ENCODE data around the gene SLIT3.

SLIT3 gene

DNA sequence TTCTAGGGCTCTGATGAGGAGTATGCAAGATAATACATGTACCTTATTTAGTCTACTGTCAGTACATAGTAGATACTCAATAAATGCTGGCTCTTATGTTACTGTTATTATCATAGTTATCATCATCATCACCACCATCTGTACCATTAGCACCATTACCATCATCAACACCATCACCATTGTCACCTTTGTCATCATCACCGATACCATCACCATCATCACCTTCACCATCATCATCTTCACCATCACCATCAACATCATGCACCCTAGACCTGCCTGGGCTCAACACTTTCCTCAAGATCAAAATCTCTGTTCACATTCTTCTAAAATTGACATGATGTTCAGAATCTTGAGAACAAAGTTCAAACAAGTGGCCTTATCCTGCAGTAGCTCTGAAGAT, 595.6 kb downstream of the SLIT3 start:
- DNase-seq (ENCODE audit: low read depth in 2 of 2): no peak

DNA sequence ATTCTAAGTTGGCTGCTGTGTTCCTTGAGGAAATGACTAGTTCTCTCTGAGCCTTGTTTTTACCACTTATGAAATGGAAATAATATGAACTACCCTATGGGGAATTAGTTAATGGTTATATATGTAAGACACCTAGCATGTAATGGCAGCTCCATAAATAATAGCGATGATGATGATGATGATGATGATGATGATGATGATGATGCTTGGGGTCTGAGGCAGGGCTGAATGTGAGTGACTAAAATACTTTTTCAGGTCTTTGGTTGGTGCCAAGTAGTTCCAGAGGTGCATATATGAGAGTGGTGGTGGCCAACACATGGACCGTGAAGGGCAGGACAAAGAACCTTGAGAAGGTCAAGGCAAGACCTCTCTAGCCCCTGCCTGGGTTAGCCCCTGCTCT, 598.4 kb downstream of the SLIT3 start:
- no peak for DNase-seq (ENCODE audit: low read depth in 2 of 2)

DNA sequence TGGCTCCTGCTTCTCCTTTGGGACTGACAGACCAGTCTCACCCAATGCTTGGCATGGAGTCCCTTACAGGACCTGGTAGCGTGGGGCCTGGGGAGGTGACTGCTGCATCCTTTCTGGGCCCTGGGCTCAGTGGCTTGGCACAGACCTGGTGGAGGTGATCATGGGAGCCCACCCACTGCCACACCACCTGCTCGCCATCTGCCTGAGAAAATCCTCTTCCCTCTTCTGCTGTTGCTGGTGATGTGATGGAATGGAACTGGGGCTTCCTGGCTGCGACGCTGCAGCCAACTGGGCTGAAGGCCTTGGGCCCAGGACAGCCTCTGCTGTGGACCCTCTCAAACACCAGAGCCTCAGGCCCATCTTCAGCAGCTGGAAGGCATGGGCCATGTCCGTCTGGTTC, 599.3 kb downstream of the SLIT3 start:
- no peak for DNase-seq (ENCODE audit: low read depth in 2 of 2)

DNA sequence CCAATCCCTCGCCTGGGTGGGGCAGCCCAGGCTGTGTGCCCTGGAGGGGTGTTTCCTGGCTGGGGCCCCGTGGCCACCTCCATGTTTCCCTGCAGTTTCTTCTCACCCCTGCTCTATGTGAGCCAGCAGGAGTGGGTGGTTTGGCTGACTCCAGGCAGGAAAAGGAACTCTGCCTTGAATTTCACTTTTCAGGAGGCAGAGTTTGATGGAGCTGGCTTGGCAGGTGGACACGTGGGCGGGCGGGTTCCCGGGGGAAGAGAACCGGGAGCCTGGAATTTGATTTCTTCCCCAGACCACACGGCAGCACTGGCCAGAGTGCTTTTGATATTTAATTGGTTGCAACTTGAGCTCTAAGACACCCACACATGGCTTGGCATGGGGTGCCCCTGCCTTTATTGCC, 601.9 kb downstream of the SLIT3 start:
- DNase-seq (ENCODE audit: low read depth in 2 of 2): no peak

DNA sequence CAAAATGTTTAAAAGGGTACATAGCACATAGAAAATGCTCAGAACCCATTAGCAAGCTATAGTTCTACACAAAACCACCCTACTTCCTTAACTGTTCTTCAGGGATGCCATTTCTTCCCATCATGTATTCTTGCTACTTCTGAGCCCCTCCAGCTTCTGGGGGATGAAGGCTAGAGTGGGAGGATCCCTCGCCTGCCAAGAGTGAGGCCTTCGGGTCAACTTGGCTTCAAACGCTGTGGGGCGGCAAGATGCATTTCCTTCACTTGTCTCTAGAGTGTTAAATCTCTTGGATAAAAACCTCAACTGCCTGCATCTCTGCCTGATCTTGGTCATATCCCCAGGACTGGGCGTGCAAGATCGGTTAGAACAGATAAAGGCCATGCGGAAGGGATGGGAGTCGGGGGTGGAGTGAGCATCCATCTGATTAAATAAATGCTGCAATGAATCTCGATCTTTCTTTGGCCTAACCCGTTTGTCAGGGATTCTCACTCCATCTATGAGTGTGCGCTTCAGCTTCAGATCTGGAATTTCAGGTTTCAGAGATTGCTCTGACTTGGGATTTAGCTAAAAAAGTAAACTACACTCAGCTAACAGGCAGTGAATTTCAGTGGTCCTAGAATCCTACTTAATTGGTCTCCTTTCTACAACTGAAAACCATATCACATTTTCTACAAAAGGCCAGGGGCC, 603.8 kb downstream of the SLIT3 start:
- DNase-seq (ENCODE audit: low read depth in 2 of 2): no peak

DNA sequence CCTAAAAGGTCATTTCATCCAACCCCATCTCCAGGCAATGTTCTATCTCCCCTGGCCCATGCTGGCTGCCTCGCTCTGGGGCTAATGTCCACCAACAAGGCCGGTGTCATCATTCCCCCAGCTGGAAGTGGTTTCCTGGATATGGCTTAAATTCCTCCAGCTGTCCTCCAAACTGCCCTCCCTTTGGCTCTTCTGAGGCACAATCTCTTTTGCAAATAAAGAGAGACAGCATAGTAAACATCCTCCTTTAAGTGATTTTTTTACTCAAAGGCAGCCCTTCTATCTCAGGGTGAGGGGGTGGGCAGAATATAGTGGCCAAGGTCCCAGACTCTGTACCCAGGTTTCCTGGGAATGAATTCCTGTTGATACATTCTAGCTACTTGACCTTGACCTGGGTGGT, 604.3 kb downstream of the SLIT3 start:
- DNase-seq (ENCODE audit: low read depth in 2 of 2): no peak

DNA sequence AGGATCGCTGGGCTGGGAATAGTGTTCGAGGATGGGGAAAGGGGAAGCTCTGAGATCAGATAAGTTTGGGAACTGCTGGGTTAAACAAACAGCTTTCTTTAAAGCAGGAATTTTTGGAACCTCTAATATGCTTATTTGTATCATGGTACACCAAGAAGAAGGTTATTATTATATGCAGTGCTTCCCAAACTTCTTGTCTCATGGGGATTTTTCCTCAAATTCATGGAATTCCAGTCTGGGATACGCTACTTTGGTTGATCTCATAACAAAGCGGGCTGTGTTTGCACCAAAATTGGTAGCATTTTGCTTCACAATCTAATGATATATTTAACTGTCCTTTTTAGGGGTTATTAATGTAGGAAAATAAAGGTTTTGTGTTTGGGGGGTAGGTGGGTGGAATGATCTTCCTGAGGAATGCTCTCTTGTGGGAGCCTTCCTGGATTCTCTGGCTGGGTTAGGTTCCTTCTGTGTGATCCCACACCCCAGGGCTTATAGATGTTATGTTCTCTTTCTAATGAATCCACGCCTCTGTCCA, 605.6 kb downstream of the SLIT3 start:
- DNase-seq (ENCODE audit: low read depth in 2 of 2): no peak

DNA sequence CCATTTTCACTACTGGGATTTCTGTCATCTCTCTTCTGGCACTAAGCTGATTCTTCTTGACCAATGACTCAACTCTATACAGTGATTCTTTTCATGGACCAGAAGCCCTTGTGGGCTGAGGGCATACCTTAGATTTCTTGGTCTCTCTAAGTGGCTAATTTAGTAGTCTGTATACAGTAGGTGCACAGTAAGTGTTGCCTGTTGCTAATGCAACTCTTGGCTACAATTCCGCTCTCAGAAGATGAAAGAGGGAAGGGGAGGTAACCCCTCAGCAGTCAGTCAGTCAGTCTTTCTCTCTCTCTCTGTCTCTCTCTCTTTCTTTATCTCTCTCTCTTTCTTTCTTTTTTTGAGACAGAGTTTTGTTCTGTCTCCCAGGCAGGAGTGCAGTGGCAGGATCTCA, 606.6 kb downstream of the SLIT3 start:
- no peak for DNase-seq (ENCODE audit: low read depth in 2 of 2)

DNA sequence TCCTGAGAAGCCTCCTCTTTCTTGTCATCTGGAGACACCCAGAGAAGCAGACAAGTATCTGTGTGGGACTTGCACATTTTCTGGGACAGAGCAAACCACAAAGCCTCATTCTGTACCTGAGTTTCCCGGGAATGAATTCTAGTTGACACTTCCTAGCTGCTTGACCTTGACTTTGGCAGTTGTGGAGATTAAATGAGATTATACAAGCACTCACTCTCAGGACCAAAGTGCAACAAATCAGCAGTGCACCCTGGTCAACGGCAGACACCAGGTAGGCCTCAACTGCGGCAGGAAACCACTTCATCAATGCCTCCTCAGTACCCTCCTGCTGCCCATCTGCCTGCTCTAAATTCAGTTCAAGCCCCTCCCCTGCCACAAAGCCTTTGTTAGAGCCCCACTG, 607.1 kb downstream of the SLIT3 start:
- DNase-seq (ENCODE audit: low read depth in 2 of 2): no peak

DNA sequence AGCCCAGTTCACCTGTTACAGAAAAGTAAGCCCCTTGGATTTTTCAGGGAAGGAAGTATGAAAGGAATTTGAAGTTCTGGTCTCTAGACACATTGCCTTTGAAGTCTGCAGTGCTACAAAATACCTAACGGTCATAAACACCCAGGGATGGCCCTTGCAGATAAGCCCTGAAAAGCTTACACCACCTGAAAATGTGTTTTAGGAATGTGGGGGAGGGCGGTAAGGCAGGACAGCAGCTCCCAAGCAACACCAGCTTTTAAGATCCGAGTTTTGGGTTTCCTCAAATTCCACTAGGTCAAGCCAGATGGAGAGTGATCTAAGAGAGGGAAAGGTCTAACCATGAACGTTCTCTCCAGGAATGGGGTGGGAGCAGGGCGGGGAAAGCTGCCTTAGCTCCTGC, 607.6 kb downstream of the SLIT3 start:
- DNase-seq (ENCODE audit: low read depth in 2 of 2): no peak

DNA sequence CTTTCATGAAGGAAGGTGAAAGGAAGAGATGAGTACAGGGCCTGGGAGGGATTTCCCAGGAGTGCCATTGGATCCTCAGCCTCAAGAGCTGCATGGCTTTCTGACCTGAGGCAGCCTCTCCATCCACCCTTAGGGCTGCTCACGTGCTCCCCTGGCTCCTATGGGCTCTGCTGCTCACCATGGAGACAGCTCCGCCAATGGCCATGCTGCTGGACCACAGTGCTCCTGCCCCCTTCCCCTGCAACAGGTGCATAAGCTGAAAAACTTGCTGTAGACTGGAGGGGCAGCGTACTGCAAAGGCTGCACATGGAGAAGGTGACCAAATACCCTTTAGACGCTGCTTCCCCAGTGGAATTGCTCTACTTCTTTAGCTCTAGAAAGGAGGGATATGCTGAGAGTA, 609.0 kb downstream of the SLIT3 start:
- no peak for DNase-seq (ENCODE audit: low read depth in 2 of 2)

DNA sequence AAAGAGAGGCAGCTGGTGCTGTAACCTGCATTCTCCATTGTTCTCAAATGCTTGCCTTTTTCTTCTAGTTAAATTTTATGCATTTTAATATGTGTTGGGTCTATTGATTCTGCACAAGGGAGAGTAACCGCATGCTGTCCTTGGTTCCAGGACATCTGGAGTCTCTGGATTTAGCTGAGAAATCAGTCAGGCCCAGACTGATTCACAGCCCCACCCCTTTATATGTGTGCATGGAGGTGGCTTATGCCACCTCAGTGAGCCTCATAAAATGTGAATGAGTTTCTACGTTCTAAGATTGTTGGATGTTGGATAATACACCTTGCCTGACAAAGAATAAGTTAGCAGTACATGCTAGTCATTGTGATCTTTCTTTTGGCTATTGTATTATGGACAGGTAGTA, 611.7 kb downstream of the SLIT3 start:
- DNase-seq (ENCODE audit: low read depth in 2 of 2): no peak

DNA sequence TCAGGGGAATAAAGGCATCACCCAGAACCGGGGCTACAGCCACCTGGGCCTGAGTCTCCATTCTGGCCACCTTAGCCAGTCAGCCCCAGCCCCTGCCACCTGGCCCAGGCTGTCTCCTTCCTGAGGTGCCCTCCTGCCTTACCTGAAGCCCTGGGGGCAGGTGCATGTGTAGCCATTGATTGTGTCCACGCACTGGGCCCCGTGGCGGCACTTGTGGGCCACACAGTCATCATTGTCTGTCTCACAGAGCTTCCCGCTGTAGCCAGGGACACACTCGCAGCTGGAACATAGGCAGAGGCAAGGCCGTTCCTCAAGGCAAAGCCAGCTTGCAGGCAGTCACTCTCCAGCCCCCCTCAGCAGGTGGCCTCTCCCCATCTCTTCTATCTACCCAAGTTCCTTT, 614.1 kb downstream of the SLIT3 start:
- DNase-seq (ENCODE audit: low read depth in 2 of 2): no peak

DNA sequence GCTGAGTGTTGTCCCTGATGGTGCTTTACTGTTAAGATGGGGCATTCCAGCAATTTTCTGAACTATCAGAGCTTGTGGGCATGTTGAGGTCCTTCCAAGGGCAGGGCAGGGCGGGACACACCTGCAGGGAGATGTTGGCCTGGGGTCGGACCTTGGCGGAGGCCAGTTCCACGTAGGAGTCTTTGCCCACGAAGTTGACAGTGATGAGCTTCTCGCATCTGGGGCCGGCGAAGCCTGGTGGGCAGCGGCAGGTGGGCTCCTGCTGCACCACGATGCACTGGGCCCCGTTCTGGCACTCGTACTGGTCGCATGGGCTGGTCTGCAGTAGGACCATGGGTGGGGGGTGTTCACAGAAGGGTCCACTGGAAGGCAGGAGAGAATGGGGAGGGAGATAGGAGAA, 615.4 kb downstream of the SLIT3 start:
- no peak for DNase-seq (ENCODE audit: low read depth in 2 of 2)

DNA sequence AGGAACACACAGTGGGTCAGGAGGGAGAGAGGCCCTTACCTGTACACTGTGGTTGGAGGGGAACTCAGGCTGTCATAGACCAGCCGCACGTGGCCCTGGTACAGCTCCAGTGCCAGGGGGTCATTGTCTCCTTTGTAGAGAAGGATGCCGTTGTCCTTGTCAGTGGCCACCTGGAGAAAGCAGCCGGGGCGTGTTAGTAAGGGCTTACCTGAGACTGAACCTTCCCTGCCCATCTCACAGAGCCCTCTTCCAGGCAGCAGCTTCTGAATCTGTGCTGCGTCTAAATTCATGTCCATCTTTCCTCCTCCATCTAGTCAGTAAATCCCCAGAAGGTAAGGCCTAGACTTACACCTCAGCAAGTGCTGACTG, 617.0 kb downstream of the SLIT3 start:
- DNase-seq (ENCODE audit: low read depth in 2 of 2): no peak

DNA sequence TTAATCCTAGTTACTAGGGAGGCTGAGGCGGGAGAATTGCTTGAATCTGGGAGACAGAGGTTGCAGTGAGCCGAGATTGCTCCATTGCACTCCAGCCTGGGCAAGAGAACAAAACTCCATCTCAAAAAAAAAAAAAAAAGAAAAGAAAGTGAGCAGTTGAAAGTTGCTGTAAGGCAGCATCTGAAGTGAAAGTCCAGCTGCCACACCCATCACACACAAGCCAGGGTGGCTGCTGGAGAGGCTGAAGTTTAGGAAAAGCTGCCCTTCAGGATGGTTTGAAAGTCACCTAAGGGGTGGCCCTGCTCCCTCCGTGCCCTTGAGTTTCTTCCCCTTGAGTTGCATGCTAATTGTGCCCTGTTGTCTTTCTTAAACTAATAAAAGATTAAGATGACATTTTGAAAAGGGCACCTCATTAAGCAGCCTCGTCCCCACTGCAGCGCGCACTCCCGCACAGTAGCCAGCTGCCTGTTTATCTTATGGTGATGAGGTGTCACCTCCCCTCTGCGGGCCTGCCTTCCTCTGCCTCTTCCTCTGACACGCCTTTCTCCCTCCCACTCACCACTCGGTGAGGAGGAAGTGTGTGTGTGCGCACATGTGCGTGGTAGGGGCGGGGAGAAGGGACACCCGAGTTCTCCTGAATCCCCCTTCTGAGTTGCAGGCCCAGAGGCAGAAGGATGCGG, 617.6 kb downstream of the SLIT3 start:
- peak in 1 of 2 experiments; percentile 45 for DNase-seq (ENCODE audit: low read depth in 2 of 2)

DNA sequence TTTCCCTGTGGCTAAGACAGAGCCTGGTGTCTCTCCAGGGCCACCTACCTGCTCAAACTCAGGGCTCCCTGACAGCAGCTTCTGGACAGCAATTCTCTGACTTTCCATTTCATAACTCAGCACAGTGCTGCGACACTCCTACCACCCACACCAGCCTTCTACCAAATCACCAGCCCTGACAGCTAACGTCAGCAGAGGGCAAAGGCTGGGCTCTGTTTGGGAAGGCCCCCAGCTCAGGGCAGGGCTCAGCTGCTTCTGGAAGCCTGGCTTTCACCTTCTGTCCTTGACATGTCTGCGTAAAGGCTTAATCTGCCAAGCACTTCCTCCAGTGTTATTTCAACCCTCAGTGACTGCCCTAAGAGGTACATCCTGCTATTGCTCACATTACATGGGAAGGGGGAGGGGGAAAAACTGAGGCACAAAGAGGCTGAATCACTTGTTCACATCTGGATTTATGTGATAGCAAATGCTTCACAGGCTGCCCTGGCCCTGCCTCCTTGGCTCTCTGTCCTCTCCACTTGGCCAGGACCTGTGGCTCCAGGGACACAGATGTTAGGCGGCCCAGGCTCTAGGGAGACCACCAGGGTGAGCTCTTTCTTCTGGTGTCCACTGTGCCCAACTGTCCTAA, 619.3 kb downstream of the SLIT3 start:
- DNase-seq (ENCODE audit: low read depth in 2 of 2): no peak

DNA sequence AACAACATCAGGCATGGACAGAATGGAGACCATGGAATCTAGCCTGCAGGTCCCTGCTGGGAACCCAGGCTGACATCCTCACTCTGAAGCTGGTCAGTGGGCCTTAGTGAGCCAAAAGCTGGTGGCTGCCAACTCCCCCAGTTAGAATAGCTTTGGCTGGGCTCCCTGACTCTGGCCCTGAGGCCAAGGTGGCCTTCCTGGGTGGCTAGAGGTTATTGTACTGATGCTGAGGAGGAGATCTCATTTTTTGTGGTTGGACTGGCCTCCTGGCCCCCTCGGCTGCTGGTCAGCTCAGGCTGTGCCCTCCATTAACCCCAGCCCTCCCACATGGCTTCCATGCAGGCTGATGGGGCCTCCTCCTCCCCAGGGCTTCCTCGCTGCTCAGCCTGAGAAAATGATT, 620.5 kb downstream of the SLIT3 start:
- DNase-seq (ENCODE audit: low read depth in 2 of 2): no peak

DNA sequence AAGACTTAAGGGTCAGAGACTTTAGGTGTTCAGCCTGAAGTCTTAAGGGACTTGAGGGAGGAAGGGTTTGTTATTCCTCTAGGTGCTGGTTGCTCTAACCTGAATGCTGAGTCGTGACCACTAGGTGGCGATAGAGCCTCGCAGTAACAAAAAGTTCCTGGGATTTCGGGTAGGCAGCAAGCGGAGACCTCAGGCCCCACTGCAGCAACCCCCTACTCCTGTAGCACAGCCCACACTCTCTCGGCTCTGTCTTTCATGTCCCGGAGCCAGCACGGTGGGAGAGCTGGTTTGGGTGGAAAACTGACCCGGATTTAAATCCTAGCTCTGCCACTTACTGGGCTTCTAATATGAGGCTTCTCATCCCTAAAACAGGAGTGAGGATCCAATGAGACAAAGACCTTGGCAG, 621.4 kb downstream of the SLIT3 start:
- DNase-seq (ENCODE audit: low read depth in 2 of 2): peak; percentile 25 to 69

DNA sequence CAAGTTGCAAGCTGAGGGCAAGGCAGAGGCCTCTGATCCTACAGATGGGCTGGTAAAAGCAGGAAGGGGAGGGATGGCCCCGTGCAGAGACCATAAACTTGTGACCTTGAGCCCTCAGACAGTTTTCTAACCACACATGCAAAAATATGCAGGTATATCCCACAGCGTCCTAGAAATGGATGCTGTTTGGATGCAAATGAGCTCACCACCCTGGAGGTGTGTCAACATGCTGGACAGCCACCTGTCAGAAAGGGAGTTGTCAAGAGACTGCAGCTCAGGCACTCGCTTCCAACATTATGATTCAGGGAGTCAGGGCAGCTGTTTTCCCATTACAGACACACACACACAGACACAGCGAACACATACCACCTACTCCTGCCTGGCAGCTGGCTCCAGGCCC, 624.4 kb downstream of the SLIT3 start:
- DNase-seq (ENCODE audit: low read depth in 2 of 2): no peak

DNA sequence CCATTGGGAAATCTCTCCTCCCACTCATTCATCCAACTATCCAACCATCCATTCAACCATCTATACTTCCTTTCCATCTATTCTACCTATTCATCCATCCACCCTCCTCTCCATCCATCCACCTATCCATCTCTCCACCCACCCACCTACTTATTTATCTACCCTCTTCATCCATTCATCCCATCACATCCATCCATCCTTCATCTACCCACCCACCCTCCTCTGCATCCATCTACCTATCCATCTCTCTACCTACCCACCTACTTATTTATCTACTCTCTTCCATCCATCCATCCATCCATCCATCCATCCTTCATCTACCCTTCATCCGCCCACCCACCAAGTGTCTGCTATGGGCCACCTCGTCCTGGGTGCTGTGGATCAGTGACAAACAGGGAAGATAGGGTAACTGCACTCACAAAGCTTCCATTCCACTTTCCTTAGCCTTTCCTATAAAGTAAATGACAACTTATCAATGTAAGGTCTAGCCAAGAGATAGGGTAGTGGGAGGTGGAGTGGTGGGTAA, 625.0 kb downstream of the SLIT3 start:
- DNase-seq (ENCODE audit: low read depth in 2 of 2): no peak

DNA sequence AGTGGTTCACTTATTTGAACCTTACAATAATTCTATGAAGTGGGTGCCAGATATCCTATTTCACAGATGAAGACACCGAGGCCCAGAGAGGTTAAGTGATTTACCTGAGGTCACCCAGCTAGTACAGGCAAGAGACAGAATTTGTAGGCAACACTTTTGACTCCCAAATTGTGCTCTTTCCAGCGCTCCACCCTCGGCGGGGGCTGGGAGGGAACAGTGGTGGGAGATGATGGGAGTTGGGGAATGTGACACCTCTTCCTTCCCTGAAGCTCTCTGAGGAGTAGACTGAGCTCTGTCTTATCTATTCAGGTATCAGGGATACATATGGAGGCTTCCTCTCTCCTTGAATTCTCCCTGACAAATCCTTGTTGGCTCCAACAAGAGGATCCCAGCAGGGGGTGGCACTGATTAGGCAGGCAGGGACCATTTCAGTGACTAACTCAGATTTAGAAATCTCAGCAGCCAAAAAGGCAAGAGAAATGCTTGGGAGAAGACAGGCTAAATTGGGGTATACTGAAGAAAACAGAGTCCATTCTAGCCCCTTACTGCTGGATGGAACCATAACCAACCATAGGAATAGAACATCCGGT, 626.0 kb downstream of the SLIT3 start:
- no peak for DNase-seq (ENCODE audit: low read depth in 2 of 2)

DNA sequence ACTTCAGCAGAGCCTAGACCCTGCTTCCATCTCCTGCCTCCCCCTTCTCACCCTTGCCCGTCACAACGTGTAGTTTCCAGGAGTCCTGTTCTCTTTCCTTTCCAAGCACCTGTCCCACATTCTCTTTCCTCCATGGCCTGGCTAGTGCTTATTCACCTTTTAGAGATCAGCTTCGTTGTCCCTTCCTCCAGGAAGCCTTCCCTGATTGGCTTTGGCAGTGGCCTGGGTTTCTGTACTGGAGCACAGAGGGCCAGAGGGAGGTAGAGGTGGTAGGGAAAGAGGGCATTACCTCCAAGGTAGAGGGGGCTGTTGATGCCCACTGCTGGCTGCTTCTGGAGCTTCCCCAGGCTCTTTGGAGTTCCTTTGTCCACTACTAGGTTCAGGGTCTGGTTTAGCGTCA, 628.1 kb downstream of the SLIT3 start:
- no peak for DNase-seq (ENCODE audit: low read depth in 2 of 2)

Data from stimulated activated CD4-positive, alpha-beta T cell treated with anti-CD3 and anti-CD28 coated beads, Interleukin-12 subunit alpha, Interleukin-12 subunit beta, amount 100 ng/mL, for 24 hours (primary cell).